GM12873 (cell line): ENCODE results near the gene NR3C1.

Experiments
- TF ChIP-seq, protein P1 (sequence below): IDR thresholded peaks from 2 replicates; pipeline ENCODE4 v1.5.1; 2012; ENCODE audit warnings: low read depth, mild to moderate bottlenecking, moderate library complexity, low read length, control low read depth; ENCODE audit not compliant: insufficient read depth; ENCODE audit errors: missing control alignments

NR3C1 gene

DNA sequence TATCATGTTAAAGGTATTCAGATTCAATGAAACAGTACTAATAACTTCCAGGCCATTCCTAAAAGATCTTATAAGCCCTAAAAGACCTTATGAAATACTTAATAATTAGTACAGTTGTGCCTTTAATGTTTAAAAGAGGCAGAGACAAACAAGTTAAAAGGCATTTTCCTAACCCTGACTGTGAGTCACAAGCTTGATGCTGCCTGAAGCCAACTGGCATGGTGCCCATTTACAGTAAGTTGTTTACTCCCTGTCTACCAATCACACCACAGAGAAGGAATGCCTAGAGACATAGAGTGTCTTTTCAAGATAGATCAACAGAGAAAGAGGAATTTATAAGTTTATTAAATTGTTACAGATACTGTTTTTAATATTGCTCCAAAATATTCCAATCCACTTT, 47.8 kb downstream of the NR3C1 start:
- TF ChIP-seq, protein P1, sequence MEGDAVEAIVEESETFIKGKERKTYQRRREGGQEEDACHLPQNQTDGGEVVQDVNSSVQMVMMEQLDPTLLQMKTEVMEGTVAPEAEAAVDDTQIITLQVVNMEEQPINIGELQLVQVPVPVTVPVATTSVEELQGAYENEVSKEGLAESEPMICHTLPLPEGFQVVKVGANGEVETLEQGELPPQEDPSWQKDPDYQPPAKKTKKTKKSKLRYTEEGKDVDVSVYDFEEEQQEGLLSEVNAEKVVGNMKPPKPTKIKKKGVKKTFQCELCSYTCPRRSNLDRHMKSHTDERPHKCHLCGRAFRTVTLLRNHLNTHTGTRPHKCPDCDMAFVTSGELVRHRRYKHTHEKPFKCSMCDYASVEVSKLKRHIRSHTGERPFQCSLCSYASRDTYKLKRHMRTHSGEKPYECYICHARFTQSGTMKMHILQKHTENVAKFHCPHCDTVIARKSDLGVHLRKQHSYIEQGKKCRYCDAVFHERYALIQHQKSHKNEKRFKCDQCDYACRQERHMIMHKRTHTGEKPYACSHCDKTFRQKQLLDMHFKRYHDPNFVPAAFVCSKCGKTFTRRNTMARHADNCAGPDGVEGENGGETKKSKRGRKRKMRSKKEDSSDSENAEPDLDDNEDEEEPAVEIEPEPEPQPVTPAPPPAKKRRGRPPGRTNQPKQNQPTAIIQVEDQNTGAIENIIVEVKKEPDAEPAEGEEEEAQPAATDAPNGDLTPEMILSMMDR: no peak

- TF ChIP-seq, protein P1: no peak
These were observed 49.5 kb downstream of the NR3C1 start for GRCh38 chr5:143354025-143354424.

- TF ChIP-seq, protein P1: no peak
These were observed 50.8 kb downstream of the NR3C1 start for GRCh38 chr5:143352691-143353090.

DNA sequence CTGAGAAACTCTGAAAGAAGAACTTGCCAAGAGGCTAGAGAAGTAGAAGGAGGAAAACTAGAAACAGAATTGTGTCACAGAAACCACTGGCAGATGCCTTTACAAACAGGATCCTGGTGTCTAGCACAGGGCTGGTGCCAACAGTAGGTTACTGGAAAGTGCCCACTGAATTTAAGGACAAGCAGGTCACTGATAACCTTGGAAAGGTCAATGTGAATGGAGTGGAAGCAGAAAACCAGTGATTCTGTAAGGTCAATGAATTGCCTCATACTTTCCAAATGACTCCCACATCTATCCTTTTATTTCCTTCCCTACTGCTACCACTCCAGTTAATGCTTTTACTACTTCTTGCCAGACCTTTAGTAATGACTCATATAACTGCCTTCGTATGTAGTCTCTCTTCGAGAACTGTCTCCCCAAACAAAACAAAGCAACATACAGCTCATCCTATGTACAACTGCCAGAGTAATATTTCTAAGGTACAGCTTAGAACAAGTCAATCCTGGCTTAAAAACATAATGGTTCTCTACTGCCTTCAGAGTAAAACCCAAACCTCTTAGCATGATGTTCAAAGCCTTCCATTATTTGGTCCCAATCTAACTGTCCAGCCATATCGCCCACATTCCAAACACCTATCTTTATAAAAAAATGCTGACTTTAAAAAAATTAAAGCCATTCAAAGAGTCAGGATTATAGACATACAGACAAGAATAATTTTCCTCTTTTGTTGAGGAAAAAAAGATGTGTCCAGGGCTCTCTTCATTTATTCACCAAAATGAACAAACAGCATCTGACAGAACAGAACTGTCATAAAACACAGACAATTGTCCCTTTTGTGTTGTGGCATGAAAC, 52.5 kb downstream of the NR3C1 start:
- TF ChIP-seq, protein P1: no peak

- TF ChIP-seq, protein P1: no peak
These were observed 53.1 kb downstream of the NR3C1 start for GRCh38 chr5:143350341-143350740.

DNA sequence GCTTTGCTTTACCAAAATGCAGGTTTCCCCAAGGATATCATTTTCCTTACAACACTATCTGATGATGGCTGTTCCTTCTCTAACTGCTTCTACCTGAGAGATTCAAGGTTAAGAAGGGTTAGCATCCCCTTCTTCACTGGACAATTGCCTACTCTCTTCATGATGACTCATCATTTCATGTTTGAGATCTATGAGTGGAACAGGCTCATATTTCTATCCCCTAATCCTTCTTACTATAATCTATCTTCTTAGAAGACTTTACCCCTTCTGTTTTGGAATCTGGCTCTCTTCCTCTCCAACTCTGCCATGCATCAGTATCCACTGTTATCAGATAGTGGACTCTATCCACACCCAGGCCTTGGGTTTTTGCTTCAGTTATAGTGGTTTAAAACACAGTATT, 54.3 kb downstream of the NR3C1 start:
- TF ChIP-seq, protein P1: no peak

- TF ChIP-seq, protein P1: no peak
These were observed 55.7 kb downstream of the NR3C1 start for GRCh38 chr5:143347698-143348344.
